Activated T-cell treated with anti-CD3 and anti-CD28 coated beads for 24 hours (primary cell): Measurements from ENCODE around the gene MAS1L.
"Not testable (repeated sequence)": the region's sequence is repeated elsewhere in the genome, so short reads cannot be mapped to it uniquely, and the experiment has no call there.

Experiments
- DNase-seq: peaks from one replicate; pipeline ENCODE4 v3.0.0-alpha.2; 2020; ENCODE audit warnings: low read depth

MAS1L gene

GRCh38 chr6:29479560-29479959 lies 8.2 kb downstream of the MAS1L start:
- no peak for DNase-seq

- no peak for DNase-seq
Measured at GRCh38 chr6:29478740-29479139, 9.0 kb downstream of the MAS1L start.

- DNase-seq: no peak
Measured at GRCh38 chr6:29477923-29478450, 9.8 kb downstream of the MAS1L start.

DNA sequence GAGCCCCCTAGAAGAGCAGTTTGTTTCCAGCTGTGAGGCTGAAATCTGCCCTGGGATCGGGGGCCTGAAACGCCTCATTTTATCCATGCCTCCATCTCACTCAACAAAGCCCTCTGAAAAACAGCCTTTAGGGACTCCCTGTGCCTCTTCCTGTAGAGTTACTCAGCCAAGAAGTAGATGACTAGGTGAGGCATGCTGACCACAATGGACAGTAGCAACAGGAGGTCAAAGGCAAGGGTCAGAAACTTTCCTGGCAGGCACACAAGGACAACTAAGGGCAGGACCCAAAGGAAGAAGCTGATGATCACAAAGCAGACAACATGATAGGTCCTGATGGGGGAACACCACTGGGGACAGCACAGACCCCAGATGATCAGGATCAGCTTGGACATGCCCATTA lies 12.8 kb downstream of the MAS1L start:
- DNase-seq: no peak

DNA sequence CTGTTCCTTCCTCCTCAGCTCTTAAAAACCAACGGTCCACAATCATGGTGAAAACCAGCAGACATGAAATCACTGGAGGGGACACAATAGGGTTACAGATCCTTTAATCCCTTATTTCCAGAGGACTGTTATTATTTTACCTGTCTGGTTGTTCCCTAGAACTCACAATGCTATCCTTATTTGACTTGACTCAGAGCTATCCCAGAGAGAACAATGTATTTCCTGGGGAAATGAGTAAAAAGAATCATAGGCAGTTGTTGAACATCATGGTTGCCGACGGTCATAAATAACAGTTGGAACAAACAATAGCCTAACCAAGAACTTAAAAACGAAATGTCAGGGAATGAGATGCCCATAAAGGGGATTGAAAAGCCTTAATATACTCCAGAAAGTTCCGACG lies 21.5 kb downstream of the MAS1L start:
- DNase-seq: no peak

- no peak for DNase-seq
Measured at GRCh38 chr6:29465801-29466200, 22.0 kb downstream of the MAS1L start.

- DNase-seq: no peak
Measured at GRCh38 chr6:29465279-29465678, 22.5 kb downstream of the MAS1L start.

GRCh38 chr6:29462022-29462421 lies 25.7 kb downstream of the MAS1L start:
- DNase-seq: no peak

- no peak for DNase-seq
Measured at GRCh38 chr6:29461021-29461814, 26.5 kb downstream of the MAS1L start.

DNA sequence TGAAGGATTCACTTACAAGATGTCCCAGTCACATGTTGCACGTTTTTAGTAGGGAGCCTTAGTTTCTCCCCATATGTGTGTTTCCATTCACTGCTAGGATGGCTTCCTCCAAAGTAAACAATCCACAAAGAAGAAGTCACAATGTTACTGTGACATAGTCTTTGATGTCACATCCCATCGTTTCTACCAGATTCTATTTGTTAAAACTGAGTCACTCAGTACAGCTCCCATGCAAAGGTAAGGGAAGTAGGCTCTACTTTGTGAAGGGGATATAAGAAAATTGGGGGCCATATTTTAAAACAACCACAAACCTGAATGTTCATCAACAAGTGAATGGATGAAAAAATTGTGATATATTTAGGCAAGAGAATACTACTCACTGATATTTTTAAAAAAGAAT lies 30.8 kb downstream of the MAS1L start, which contains the start of the genes OR11A1 and OR2H1:
Gene OR11A1 (minus strand): TSS at position 101 of the 400 bp plus-strand sequence. CDS start 29,430 bp downstream, outside the sequence.
Gene OR2H1 (plus strand): TSS at position 185 of the 400 bp plus-strand sequence. CDS start 4,615 bp downstream, outside the sequence.
- DNase-seq: no peak

DNA sequence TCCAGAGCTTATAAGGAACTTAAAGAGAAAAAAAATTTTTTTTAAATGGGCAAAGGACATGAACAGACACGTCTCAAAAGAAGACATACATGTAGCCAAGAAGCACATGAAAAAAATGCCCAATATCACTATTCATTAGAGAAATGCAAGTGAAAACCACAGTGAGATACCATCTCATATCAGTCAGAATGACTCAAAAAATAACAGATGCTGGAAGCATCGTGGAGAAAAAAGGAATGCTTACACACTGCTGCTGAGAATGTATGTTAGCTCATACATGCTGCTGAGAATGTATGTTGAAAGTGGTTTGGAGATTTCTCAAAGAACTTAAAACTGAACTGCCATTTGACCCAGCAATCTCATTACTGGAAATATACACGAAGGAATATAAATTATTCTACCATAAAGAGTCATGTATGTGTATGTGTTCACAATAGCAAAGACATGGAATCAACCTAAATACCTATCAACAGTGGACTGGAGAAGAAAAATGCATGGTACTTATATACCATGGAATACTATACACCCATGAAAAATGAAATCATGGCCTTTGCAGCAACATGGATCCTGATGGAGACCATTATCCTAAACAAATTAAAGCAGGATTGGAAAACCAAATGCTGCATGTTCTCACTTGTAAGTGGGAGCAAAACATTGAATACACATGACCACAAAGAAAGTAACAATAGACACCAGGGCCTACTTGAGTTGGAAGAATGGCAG lies 36.1 kb downstream of the MAS1L start:
- DNase-seq: no peak

DNA sequence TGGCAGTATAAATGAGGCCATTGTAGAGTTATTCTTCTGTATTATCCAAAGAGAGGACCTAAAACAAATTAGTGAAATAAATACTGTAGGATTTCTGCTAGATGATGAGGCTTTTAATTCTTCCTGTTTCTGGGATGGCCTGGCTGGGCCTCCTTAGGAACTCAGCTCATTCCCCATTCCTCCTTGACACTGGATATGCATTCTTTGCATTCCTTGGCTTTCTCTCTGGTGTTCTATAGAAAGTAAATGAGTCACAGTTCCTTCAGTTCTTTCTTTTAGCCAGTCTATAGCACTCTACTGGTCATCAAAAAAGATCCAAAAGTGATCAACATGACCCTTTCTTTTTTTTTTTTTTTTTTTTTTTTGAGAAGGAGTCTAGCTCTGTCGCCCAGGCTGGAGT lies 40.1 kb downstream of the MAS1L start:
- DNase-seq: no peak

DNA sequence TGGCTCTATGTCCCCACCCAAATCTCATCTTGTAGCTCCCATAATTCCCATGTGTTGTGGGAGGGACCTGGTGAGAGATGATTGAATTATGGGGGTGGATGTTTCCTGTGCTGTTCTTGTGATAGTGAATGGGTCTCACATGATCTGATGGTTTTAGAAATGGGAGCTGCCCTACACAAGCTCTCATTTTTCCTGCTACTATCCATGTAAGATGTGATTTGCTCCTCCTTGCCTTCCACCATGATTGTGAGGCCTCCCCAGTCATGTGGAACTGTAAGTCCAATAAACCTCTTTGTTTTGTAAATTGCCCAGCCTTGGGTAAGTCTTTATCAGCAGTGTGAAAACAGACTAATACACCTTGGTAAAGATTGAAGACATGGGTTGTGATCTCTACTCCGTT lies 43.7 kb downstream of the MAS1L start:
- not testable (repeated sequence) for DNase-seq

GRCh38 chr6:29442719-29443118 lies 45.0 kb downstream of the MAS1L start:
- DNase-seq: no peak

GRCh38 chr6:29439006-29439405 lies 48.8 kb downstream of the MAS1L start, which contains the start of gene OR10C1:
OR10C1 (plus strand) TSS chr6:29439306; CDS start chr6:29440016, 710 bp downstream.
- DNase-seq: no peak

- not testable (repeated sequence) for DNase-seq
Measured at GRCh38 chr6:29436730-29437129, 51.0 kb downstream of the MAS1L start.
